Measurements from ENCODE around the gene CEP76.
"Not testable (repeated sequence)": the region's sequence is repeated elsewhere in the genome, so short reads cannot be mapped to it uniquely, and the experiment has no call there.

Gene CEP76

GRCh38 chr18:12640881-12641200 lies 61.7 kb downstream of the CEP76 start:
- DNase-seq (ENCODE audit: low read depth) = no peak

GRCh38 chr18:12639990-12640880 lies 62.3 kb downstream of the CEP76 start:
- no peak for DNase-seq (ENCODE audit: low read depth)

DNA sequence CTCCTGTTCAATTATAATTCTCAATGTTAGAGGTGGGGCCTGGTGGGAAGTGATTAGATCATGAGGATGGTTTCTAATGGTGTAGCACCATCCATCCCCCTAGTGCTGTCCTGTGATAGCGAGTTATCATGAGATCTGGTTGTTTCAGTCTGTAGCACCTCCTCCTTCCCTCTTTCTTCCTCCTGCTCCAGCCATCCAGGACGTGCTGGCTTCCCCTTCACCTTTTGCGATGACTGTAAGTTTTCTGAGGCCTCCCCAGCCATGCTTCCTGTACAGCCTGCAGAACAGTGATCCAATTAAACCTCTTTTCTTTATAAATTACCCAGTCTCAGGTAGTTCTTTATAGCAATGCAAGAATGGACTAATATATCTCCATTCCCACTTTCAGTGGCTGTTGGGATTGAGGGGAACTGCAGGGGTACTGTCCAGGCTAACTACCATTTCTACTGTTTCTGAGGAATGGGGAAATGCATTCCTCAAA lies 63.8 kb downstream of the CEP76 start:
- no peak for DNase-seq (ENCODE audit: low read depth)

- DNase-seq (ENCODE audit: low read depth) = no peak
These were observed 64.5 kb downstream of the CEP76 start for GRCh38 chr18:12637901-12638643.

GRCh38 chr18:12637393-12637792 lies 65.1 kb downstream of the CEP76 start:
- no peak for DNase-seq (ENCODE audit: low read depth)

DNA sequence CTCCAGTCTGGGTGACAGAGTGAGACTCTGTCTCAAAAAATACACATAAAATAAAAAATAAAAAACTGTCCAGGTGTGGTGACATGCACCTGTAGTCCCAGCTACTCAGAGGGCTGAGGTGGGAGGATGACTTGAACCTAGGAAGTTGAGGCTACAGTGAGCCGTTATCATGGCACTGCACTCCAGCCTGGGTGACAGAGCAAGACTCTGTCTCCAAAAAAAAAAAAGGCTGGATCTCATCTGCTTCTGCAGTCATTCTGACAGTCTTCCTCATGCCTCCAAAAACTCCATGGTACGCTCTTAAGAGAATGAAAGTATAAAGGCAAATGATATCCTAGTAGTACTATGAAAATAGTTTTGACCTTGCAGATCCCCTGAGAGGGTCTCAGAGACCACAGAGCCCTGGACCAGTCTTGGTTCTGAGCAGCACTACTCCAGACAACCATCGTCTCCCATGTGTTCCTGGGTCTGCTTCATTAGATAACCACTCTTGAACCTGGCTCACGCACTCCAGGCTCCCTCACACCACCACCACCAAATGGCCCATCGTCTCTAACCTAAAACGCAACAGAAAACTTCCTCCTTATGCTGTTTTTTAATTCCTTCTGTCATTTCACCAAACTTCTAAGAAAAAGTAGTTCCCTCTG lies 70.6 kb downstream of the CEP76 start:
- no peak for DNase-seq (ENCODE audit: low read depth)

DNA sequence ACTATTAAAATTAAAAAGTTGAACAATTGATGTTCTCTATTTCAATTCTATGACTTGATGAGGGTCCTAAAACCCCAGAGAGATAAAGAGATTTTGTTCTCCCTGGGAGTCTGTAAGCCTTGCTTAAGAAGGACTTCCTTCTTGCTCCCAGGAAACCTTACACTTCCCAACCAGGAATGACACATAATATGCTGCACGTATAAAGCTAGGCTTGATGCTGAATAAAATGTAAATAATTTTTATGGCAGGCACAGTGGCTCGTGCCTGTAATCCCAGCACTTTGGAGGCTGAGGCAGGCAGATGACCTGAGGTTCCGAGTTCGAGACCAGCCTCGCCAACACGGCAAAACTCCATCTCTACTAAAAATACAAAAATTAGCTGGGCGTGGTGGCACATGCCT lies 72.4 kb downstream of the CEP76 start:
- DNase-seq (ENCODE audit: low read depth) = no peak

DNA sequence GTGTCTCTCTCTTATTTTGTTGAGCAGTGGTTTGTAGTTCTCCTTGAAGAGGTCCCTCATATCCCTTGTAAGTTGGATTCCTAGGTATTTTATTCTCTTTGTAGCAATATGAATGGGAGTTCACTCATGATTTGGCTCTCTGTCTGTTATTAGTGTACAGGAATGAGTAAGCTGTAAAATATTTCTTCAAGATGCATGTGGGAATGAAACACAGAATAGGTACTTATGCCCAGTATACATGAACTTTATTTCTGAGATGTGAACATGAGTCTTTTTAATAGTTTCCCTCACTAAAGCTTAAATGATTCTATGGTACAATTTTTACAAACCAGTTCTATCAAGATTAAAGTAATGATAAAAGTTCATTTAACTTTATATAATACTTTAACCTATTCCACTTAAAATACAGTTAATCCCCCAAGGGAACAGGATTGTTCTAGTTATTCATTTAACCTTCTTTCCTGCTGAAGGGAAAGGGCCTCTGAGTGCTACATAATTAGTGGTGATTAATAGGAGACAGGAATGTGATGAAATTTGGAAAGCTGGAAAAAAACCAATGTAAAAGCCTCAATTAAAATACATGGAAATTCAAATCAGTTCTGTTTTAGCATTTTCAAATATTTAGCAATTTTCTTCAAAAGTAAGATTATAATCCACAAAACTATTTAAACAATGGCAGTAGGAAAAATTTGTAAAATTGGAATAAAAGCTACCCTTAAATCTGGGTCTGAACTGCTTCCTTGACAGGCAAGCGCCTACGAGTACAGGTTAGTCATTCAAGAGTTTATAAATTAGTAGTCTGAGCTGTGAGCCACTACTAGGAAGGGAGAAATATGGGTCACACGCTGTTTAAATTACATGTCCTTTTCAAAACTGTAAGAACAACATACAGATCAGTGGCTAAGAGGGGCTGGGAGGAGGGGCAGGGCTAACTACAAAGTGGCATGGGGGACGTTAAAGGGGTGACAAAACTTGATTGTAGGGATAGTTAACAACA lies 73.5 kb downstream of the CEP76 start:
- DNase-seq (ENCODE audit: low read depth) = no peak

- not testable (repeated sequence) for DNase-seq (ENCODE audit: low read depth)
These were observed 75.3 kb downstream of the CEP76 start for GRCh38 chr18:12627199-12627598.

- DNase-seq (ENCODE audit: low read depth) = no peak
These were observed 77.3 kb downstream of the CEP76 start for GRCh38 chr18:12625241-12625640.
